Neural cell (in vitro differentiated cells): ENCODE results near the gene MYNN. TPM values are rescaled to one million over a fixed set of nuclear protein-coding genes. Genes with fewer than 3 reads are reported as not detected.

Experiments used
- H2AFZ ChIP-seq: fragments of 200-600, 300-800 bp; sonication (generic), shearing (Covaris generic); 2 replicates; pipeline ENCODE4 v1.6.0; 2014; ENCODE audit warnings: low read depth, mild to moderate bottlenecking, antibody characterized with exemption, low read length, moderate library complexity
- H3F3A ChIP-seq: fragments of 200-600 bp; shearing (Covaris generic); 2 replicates; pipeline ENCODE4 v1.6.1; 2016; ENCODE audit warnings: mild to moderate bottlenecking, moderate library complexity, mixed read lengths, antibody characterized with exemption, low read length; ENCODE audit not compliant: insufficient read depth, poor library complexity, severe bottlenecking
- H3K27ac ChIP-seq: fragments of 200-600, 300-800 bp; sonication (generic), shearing (Covaris generic); 2 replicates; pipeline ENCODE4 v1.5.1; 2014; ENCODE audit warnings: mild to moderate bottlenecking, low read length, moderate library complexity
- H3K27me3 ChIP-seq: fragments of 300-800, 200-600 bp; sonication (generic), shearing (Covaris generic); 2 replicates; pipeline ENCODE4 v1.6.0; 2014; ENCODE audit warnings: mild to moderate bottlenecking, low read depth, low read length, moderate library complexity; ENCODE audit not compliant: insufficient read depth
- H3K36me3 ChIP-seq: fragments of 300-800, 200-600 bp; sonication (generic), shearing (Covaris generic); 2 replicates; pipeline ENCODE4 v1.5.1; 2014; ENCODE audit warnings: mild to moderate bottlenecking, antibody characterized with exemption, low read length, moderate library complexity; ENCODE audit not compliant: insufficient read depth
- H3K4me2 ChIP-seq: fragments of 300-800, 200-600 bp; sonication (generic), shearing (Covaris generic); 2 replicates; pipeline ENCODE4 v1.6.0; 2014; ENCODE audit warnings: mild to moderate bottlenecking, low read length
- H3K4me3 ChIP-seq: fragments of 300-800, 200-600 bp; sonication (generic), shearing (Covaris generic); 2 replicates; pipeline ENCODE4 v1.5.1; 2014; ENCODE audit warnings: mild to moderate bottlenecking, low read length, moderate library complexity
- H3K79me2 ChIP-seq: fragments of 200-600 bp; shearing (Covaris generic); replicated peaks from 2 replicates; pipeline ENCODE4 v1.6.0; 2014; ENCODE audit warnings: mild to moderate bottlenecking, low read length, moderate library complexity; ENCODE audit not compliant: insufficient read depth
- H3K9ac ChIP-seq: fragments of 300-800, 200-600 bp; sonication (generic), shearing (Covaris generic); 2 replicates; pipeline ENCODE4 v1.6.1; 2016; ENCODE audit warnings: mild to moderate bottlenecking, low read length, mixed read lengths
- H3K9me2 ChIP-seq: fragments of 200-600 bp; shearing (Covaris generic); 2 replicates; pipeline ENCODE4 v1.6.1; 2016; ENCODE audit warnings: mild to moderate bottlenecking, low read length, mixed read lengths; ENCODE audit not compliant: insufficient read depth
- H3K9me3 ChIP-seq: fragments of 200-600, 300-800 bp; sonication (generic), shearing (Covaris generic); 2 replicates; pipeline ENCODE4 v1.6.1; 2016; ENCODE audit warnings: mild to moderate bottlenecking, mixed run types, low read length, moderate library complexity, mixed read lengths
- H4K20me1 ChIP-seq: fragments of 200-600 bp; shearing (Covaris generic); 2 replicates; pipeline ENCODE4 v1.6.1; 2016; ENCODE audit warnings: mild to moderate bottlenecking, mixed run types; ENCODE audit not compliant: insufficient read depth
- EZH2 ChIP-seq: fragments of 200-600, 300-800 bp; shearing (Covaris generic), sonication (generic); IDR thresholded peaks from 2 replicates; pipeline ENCODE4 v1.6.1; 2014; ENCODE audit warnings: antibody characterized with exemption, low read length, borderline replicate concordance, mild to moderate bottlenecking; ENCODE audit not compliant: insufficient read depth, poor library complexity, severe bottlenecking
- MXI1 ChIP-seq: fragments of 450-650 bp; conservative IDR thresholded peaks from 2 replicates; pipeline ENCODE4 v1.6.1; 2014; ENCODE audit warnings: antibody characterized with exemption, mild to moderate bottlenecking; ENCODE audit not compliant: poor library complexity, severe bottlenecking
- POLR2AphosphoS5 ChIP-seq: IDR thresholded peaks from 2 replicates; pipeline ENCODE4 v1.6.1; 2012
- polyA plus RNA-seq: library from polyadenylated mRNA; depleted of rRNA; stranded (reverse); fragments of >200 nt; gene quantifications from 2 replicates; pipeline ENCODE4 v1.2.3, GENCODE V29; 2014

Gene MYNN
- polyA plus RNA-seq, 1 donor from 2014 or later, result 27.0 TPM

- H3K4me2 ChIP-seq, result no peak overlapping the region
- TF ChIP-seq EZH2 (no peak), POLR2AphosphoS5 (no peak), MXI1 (no peak)
Measured at GRCh38 chr3:169838511-169839030, 65.4 kb downstream of the MYNN start.

More at GRCh38 chr3:169838511-169839030, 65.4 kb downstream of the MYNN start:
- no peaks in the 10 kb centered on the region for H3K36me3 ChIP-seq
- no peaks in the 10 kb centered on the region for H3F3A ChIP-seq
- no peaks in the 10 kb centered on the region for H4K20me1 ChIP-seq
- H3K4me3 ChIP-seq, result no peak overlapping the region
- no peaks in the 10 kb centered on the region for H3K79me2 ChIP-seq
- no peak overlapping the region for H3K27ac ChIP-seq
- H3K27me3 ChIP-seq, result no peaks in the 10 kb centered on the region
- no peak overlapping the region for H3K9ac ChIP-seq
- no peaks in the 10 kb centered on the region for H3K9me3 ChIP-seq
- no peak overlapping the region for H2AFZ ChIP-seq
- no peaks in the 10 kb centered on the region for H3K9me2 ChIP-seq

Other genes starting within 250 kb of the MYNN start
- 0.10 TPM in 2 replicates for gene MECOM, start 109.7 kb upstream of the MYNN start, polyA plus RNA-seq
- gene TERC, start 8.3 kb upstream of the MYNN start, polyA plus RNA-seq, result not detected in 2 replicates
- not detected in 2 replicates for gene ACTRT3, start 3.8 kb upstream of the MYNN start, polyA plus RNA-seq
- gene LRRIQ4, start 39.5 kb downstream of the MYNN start, polyA plus RNA-seq, result not detected in 2 replicates
- gene LRRC34, start 39.5 kb downstream of the MYNN start, polyA plus RNA-seq, result 1.1 TPM in 1 of 2 replicates, not detected in the other
- not detected in 2 replicates for gene LRRC31, start 96.5 kb downstream of the MYNN start, polyA plus RNA-seq
- not detected in 2 replicates for gene SAMD7, start 138.2 kb downstream of the MYNN start, polyA plus RNA-seq
- gene SEC62, start 193.4 kb downstream of the MYNN start, polyA plus RNA-seq, result 41.1 and 41.9 TPM in 2 replicates